Natural killer cell (primary cell): ENCODE results near the gene ITGA2. TPM values are rescaled to one million over a fixed set of nuclear protein-coding genes. Genes with fewer than 3 reads are reported as not detected.

Experiments
- ATAC-seq, 3 donors: fragments of 150-1000 bp in 2 of 3; fragments of 200-7000 bp in 1 of 3; cut with Tn5 transposase; 1 replicate in 1 of 3; 2 replicates in 2 of 3; pipeline ENCODE4 v1.10.0; 2021; ENCODE audit warnings: mild to moderate bottlenecking in 2 of 3, moderate library complexity in 2 of 3
- DNase-seq, 2 donors: peaks; one replicate each; pipeline versions ENCODE4 v3.0.0 to v3.0.0-alpha.2; 2013 to 2021; ENCODE audit warnings: mixed read lengths in 1 of 2
- H3K27ac ChIP-seq: one replicate; pipeline ENCODE4 v1.5.1; 2013; ENCODE audit warnings: mild to moderate bottlenecking, low read length
- H3K27me3 ChIP-seq: one replicate; pipeline ENCODE4 v1.6.1; 2013; ENCODE audit warnings: low read length; ENCODE audit not compliant: control insufficient read depth, insufficient read depth
- H3K36me3 ChIP-seq: one replicate; pipeline ENCODE4 v1.6.1; 2013; ENCODE audit warnings: low read length; ENCODE audit not compliant: control insufficient read depth, insufficient read depth
- H3K4me1 ChIP-seq: one replicate; pipeline ENCODE4 v1.6.1; 2013; ENCODE audit warnings: low read length; ENCODE audit not compliant: control insufficient read depth, insufficient read depth
- H3K4me3 ChIP-seq: one replicate; pipeline ENCODE4 v1.5.1; 2013; ENCODE audit warnings: low read length
- H3K9me3 ChIP-seq: one replicate; pipeline ENCODE4 v1.6.1; 2013; ENCODE audit warnings: low read length; ENCODE audit not compliant: control insufficient read depth, insufficient read depth
- H3K27ac Mint-ChIP-seq, 2 donors: one replicate each; pipeline ENCODE4 v1.8.0; 2022; ENCODE audit warnings: mild to moderate bottlenecking in 2 of 2, mixed read lengths in 2 of 2, moderate library complexity in 1 of 2
- H3K27me3 Mint-ChIP-seq, 2 donors: one replicate each; pipeline ENCODE4 v1.8.0; 2022; ENCODE audit warnings: low read depth in 2 of 2, mixed read lengths in 2 of 2
- H3K36me3 Mint-ChIP-seq: one replicate; pipeline ENCODE4 v1.8.0; 2022; ENCODE audit warnings: mixed read lengths
- H3K4me1 Mint-ChIP-seq, 2 donors: one replicate each; pipeline ENCODE4 v1.8.0; 2022; ENCODE audit warnings: mixed read lengths in 2 of 2
- H3K4me3 Mint-ChIP-seq: one replicate; pipeline ENCODE4 v1.8.0; 2022; ENCODE audit warnings: mild to moderate bottlenecking, moderate library complexity, mixed read lengths
- H3K9me3 Mint-ChIP-seq, 2 donors: one replicate each; pipeline ENCODE4 v1.8.0; 2022; ENCODE audit warnings: mixed read lengths in 2 of 2
- CTCF ChIP-seq: fragments of 200-600 bp; IDR thresholded peaks from one replicate; pipeline ENCODE4 v1.8.0; 2022; ENCODE audit warnings: antibody characterized with exemption
- WGBS: methylation state at CpG from one replicate; pipeline ENCODE4 v1.1.7; 2013; ENCODE audit warnings: missing lambda C conversion rate; ENCODE audit not compliant: insufficient coverage; 5-methylcytosine and 5-hydroxymethylcytosine counted together
- intact Hi-C: fragments of 100-400 bp; cut with micrococcal nuclease; formaldehyde crosslinking; loops from one replicate; pipeline ENCODE4 v1.14.2; 2022
- total RNA-seq, 4 donors: library from RNA; stranded (reverse); fragments of 120-200 nt in 1 of 4; gene quantifications; one replicate each; pipeline versions ENCODE4 v1.2.3 to v1.2.4, GENCODE V29; 2013 to 2022

ITGA2 gene
- total RNA-seq, 3 donors from 2014 or later (not counting 1 experiment from before 2014, with no cell fraction given): 0.11 to 0.26 (median 0.20) TPM

- Mint-ChIP-seq H3K36me3 (no peaks in the 10 kb centered on the region), H3K4me1 (no peaks in the 10 kb centered on the region), H3K27me3 (peaks cover 15 to 27% of the 10 kb centered on the region in 2 donors), H3K9me3 (no peaks in the 10 kb centered on the region), H3K4me3 (no peak overlapping the region), H3K27ac (no peak overlapping the region)
- Histone ChIP-seq H3K27ac (no peak overlapping the region), H3K9me3 (no peaks in the 10 kb centered on the region), H3K36me3 (no peaks in the 10 kb centered on the region), H3K27me3 (peaks cover 4% of the 10 kb centered on the region), H3K4me1 (no peaks in the 10 kb centered on the region), H3K4me3 (no peak overlapping the region)
- 93% methylated on average over 5 of the region's 5 CpGs for WGBS
- TF ChIP-seq CTCF: no peak
- ATAC-seq: no peak
- intact Hi-C loops: no loop called here
- DNase-seq: no peak
Observed at GRCh38 chr5:53059281-53059680, 70.1 kb downstream of the ITGA2 start.

GRCh38 chr5:53063176-53063575 lies 74.0 kb downstream of the ITGA2 start:
- DNase-seq: no peak
- Mint-ChIP-seq H3K36me3 (no peaks in the 10 kb centered on the region), H3K4me1 (no peaks in the 10 kb centered on the region), H3K9me3 (no peaks in the 10 kb centered on the region), H3K27ac (no peak overlapping the region), H3K27me3 (peaks cover 11 to 24% of the 10 kb centered on the region in 2 donors), H3K4me3 (no peak overlapping the region)
- no peak overlapping the region for H3K27ac ChIP-seq
- no peak for TF ChIP-seq CTCF
- no peaks in the 10 kb centered on the region for H3K4me1 ChIP-seq
- H3K36me3 ChIP-seq: no peaks in the 10 kb centered on the region
- ATAC-seq: no peak
- intact Hi-C loops: no loop called here
- H3K9me3 ChIP-seq: no peaks in the 10 kb centered on the region
- 91% methylated on average over 1 of the region's 2 CpGs for WGBS
- H3K27me3 ChIP-seq: peaks cover 4% of the 10 kb centered on the region
- no peak overlapping the region for H3K4me3 ChIP-seq

- Histone ChIP-seq H3K36me3 (no peaks in the 10 kb centered on the region), H3K27ac (no peak overlapping the region), H3K4me1 (no peaks in the 10 kb centered on the region), H3K4me3 (no peak overlapping the region), H3K27me3 (peaks cover 4% of the 10 kb centered on the region), H3K9me3 (no peaks in the 10 kb centered on the region)
- no peak overlapping the region for H3K27ac Mint-ChIP-seq
- TF ChIP-seq CTCF: no peak
- DNase-seq (no peak), ATAC-seq (no peak)
- no peaks in the 10 kb centered on the region for H3K4me1 Mint-ChIP-seq
- no peaks in the 10 kb centered on the region for H3K36me3 Mint-ChIP-seq
- intact Hi-C loops: no loop called here
- WGBS: 100% methylated on average over 1 of the region's 3 CpGs
- no peak overlapping the region for H3K4me3 Mint-ChIP-seq
- no peaks in the 10 kb centered on the region for H3K9me3 Mint-ChIP-seq
- peaks cover 8 to 18% of the 10 kb centered on the region in 2 donors for H3K27me3 Mint-ChIP-seq
Observed at GRCh38 chr5:53063791-53064190, 74.6 kb downstream of the ITGA2 start.

GRCh38 chr5:53066088-53066487 lies 76.9 kb downstream of the ITGA2 start:
- Mint-ChIP-seq H3K9me3 (no peaks in the 10 kb centered on the region), H3K27me3 (peaks cover 0 to 3% of the 10 kb centered on the region in 2 donors), H3K27ac (no peak overlapping the region), H3K4me3 (no peak overlapping the region), H3K4me1 (no peaks in the 10 kb centered on the region), H3K36me3 (no peaks in the 10 kb centered on the region)
- Histone ChIP-seq H3K9me3 (no peaks in the 10 kb centered on the region), H3K27me3 (peaks cover 4% of the 10 kb centered on the region), H3K27ac (no peak overlapping the region), H3K4me3 (no peak overlapping the region), H3K4me1 (no peaks in the 10 kb centered on the region), H3K36me3 (no peaks in the 10 kb centered on the region)
- no CpG with 5 or more reads among the region's 1 CpG for WGBS
- ATAC-seq: no peak
- TF ChIP-seq CTCF: no peak
- intact Hi-C loops: no loop called here
- no peak for DNase-seq
